WTC11 (cell line): ENCODE data around the gene LAMC3.

Experiments
- ARID4B ChIP-seq: sonication (generic); formaldehyde crosslinking; IDR thresholded peaks from 2 replicates; pipeline ENCODE4 v1.8.0; 2023; ENCODE audit warnings: missing genetic modification reagents, mild to moderate bottlenecking, borderline replicate concordance
- ATF3 ChIP-seq: sonication (generic); formaldehyde crosslinking; conservative IDR thresholded peaks from 2 replicates; pipeline ENCODE4 v1.8.1; 2022; ENCODE audit warnings: mild to moderate bottlenecking, missing genetic modification reagents
- CBFB ChIP-seq: sonication (generic); formaldehyde crosslinking; IDR thresholded peaks from 2 replicates; pipeline ENCODE4 v1.8.1; 2022; ENCODE audit warnings: mild to moderate bottlenecking, low read depth, missing genetic modification reagents
- CREB1 ChIP-seq: sonication (generic); formaldehyde crosslinking; IDR thresholded peaks from 2 replicates; pipeline ENCODE4 v1.8.0; 2023; ENCODE audit warnings: mild to moderate bottlenecking, missing genetic modification reagents
- CTCF ChIP-seq: fragments of 200-600 bp; IDR thresholded peaks from 2 replicates; pipeline ENCODE4 v1.8.0; 2022; ENCODE audit warnings: antibody characterized with exemption
- ELF4 ChIP-seq: sonication (generic); formaldehyde crosslinking; IDR thresholded peaks from 2 replicates; pipeline ENCODE4 v1.8.1; 2022; ENCODE audit warnings: low read depth, mild to moderate bottlenecking, moderate library complexity, missing genetic modification reagents
- MYBL2 ChIP-seq: sonication (generic); formaldehyde crosslinking; IDR thresholded peaks from 2 replicates; pipeline ENCODE4 v1.8.1; 2023; ENCODE audit warnings: mild to moderate bottlenecking, moderate library complexity, missing genetic modification reagents
- NFATC4 ChIP-seq: fragments of 250-450 bp; sonication (Bioruptor Pico); IDR thresholded peaks from 2 replicates; pipeline ENCODE4 v1.9.0; 2021; ENCODE audit warnings: mild to moderate bottlenecking
- NFYB ChIP-seq: sonication (generic); formaldehyde crosslinking; conservative IDR thresholded peaks from 2 replicates; pipeline ENCODE4 v1.8.0; 2022; ENCODE audit warnings: low read depth, missing genetic modification reagents
- SMAD3 ChIP-seq: sonication (generic); formaldehyde crosslinking; IDR thresholded peaks from 2 replicates; pipeline ENCODE4 v1.8.0; 2022; ENCODE audit warnings: missing genetic modification reagents, mild to moderate bottlenecking, borderline replicate concordance
- TP53 ChIP-seq: sonication (generic); formaldehyde crosslinking; IDR thresholded peaks from 2 replicates; pipeline ENCODE4 v1.8.1; 2023; ENCODE audit warnings: mild to moderate bottlenecking, missing genetic modification reagents
- ZNF121 ChIP-seq: sonication (generic); formaldehyde crosslinking; IDR thresholded peaks from 2 replicates; pipeline ENCODE4 v1.8.0; 2023; ENCODE audit warnings: missing genetic modification reagents
- ZNF263 ChIP-seq: sonication (generic); formaldehyde crosslinking; IDR thresholded peaks from 2 replicates; pipeline ENCODE4 v1.8.1; 2022; ENCODE audit warnings: low read depth, mild to moderate bottlenecking, moderate library complexity, missing genetic modification reagents

GRCh38 chr9:131015876-131016397 lies 7.0 kb downstream of the LAMC3 start:
- TF ChIP-seq ELF4 (CRISPR knock-in tag) = no peak
- no peak for TF ChIP-seq CTCF
- no peak for TF ChIP-seq ZNF263
- no peak for TF ChIP-seq CREB1 (CRISPR knock-in tag)
- TF ChIP-seq TP53 (CRISPR knock-in tag) = no peak
- no peak for TF ChIP-seq MYBL2 (CRISPR knock-in tag)
- TF ChIP-seq ARID4B (CRISPR knock-in tag) = no peak
- no peak for TF ChIP-seq NFATC4 (CRISPR knock-in tag)
- no peak for TF ChIP-seq ATF3
- no peak for TF ChIP-seq NFYB (CRISPR knock-in tag)
- no peak for TF ChIP-seq ZNF121 (CRISPR knock-in tag)
- TF ChIP-seq CBFB (CRISPR knock-in tag) = no peak
- TF ChIP-seq SMAD3 (CRISPR knock-in tag) = no peak
